CD4-positive, alpha-beta memory T cell (primary cell): ENCODE results near the gene CPE. TPM values are rescaled to one million over a fixed set of nuclear protein-coding genes. Genes with fewer than 3 reads are reported as not detected.

Experiments used
- CTCF ChIA-PET: fragments of 350-600 bp; sonication (Branson Sonifier 250); formaldehyde crosslinking; loops from one replicate; lab custom pipeline; 2021; ENCODE audit warnings: inconsistent platforms; ENCODE audit not compliant: partially characterized antibody; lab: Charles Lee
- POLR2A ChIA-PET: fragments of 350-600 bp; sonication (Branson Sonifier 250); formaldehyde crosslinking; loops from one replicate; lab custom pipeline; 2021; ENCODE audit not compliant: partially characterized antibody; lab: Charles Lee
- DNase-seq, 5 donors: peaks; one replicate each; pipeline versions ENCODE4 v3.0.0 to v3.0.0-alpha.2; 2020 to 2022; ENCODE audit warnings: mixed read lengths in 1 of 5
- H3K27ac ChIP-seq: one replicate; pipeline ENCODE4 v1.7.0; 2013; ENCODE audit warnings: low read depth, low read length
- H3K27me3 ChIP-seq: 2 replicates; pipeline ENCODE4 v1.7.0; 2013; ENCODE audit warnings: mild to moderate bottlenecking, low read length, moderate library complexity; ENCODE audit not compliant: insufficient read depth
- H3K36me3 ChIP-seq: 2 replicates; pipeline ENCODE4 v1.7.0; 2013; ENCODE audit warnings: mild to moderate bottlenecking, low read length, moderate library complexity; ENCODE audit not compliant: insufficient read depth
- H3K4me1 ChIP-seq: 2 replicates; pipeline ENCODE4 v1.7.0; 2013; ENCODE audit warnings: mild to moderate bottlenecking, low read length, moderate library complexity; ENCODE audit not compliant: insufficient read depth
- H3K4me3 ChIP-seq, 2 donors: one replicate each; pipeline ENCODE4 v1.7.0; 2013; ENCODE audit warnings: low read length in 2 of 2, mild to moderate bottlenecking in 1 of 2
- H3K9me3 ChIP-seq, 2 donors: one replicate each; pipeline ENCODE4 v1.7.0; 2013; ENCODE audit warnings: low read length in 2 of 2, control low read depth in 1 of 2; ENCODE audit not compliant: control insufficient read depth in 1 of 2
- H3K27ac Mint-ChIP-seq, 7 donors: one replicate each; pipeline ENCODE4 v1.8.0; 2020 to 2021; ENCODE audit warnings: mixed read lengths in 7 of 7, mild to moderate bottlenecking in 6 of 7, inconsistent platforms in 3 of 7, moderate library complexity in 3 of 7
- H3K27me3 Mint-ChIP-seq, 2 donors: one replicate each; pipeline ENCODE4 v1.8.0; 2020 to 2021; ENCODE audit warnings: mixed read lengths in 2 of 2
- H3K36me3 Mint-ChIP-seq, 2 donors: one replicate each; pipeline ENCODE4 v1.8.0; 2020 to 2021; ENCODE audit warnings: mixed read lengths in 2 of 2, inconsistent platforms in 1 of 2, mild to moderate bottlenecking in 1 of 2
- H3K4me1 Mint-ChIP-seq, 4 donors: one replicate each; pipeline ENCODE4 v1.8.0; 2020 to 2021; ENCODE audit warnings: mixed read lengths in 4 of 4, mild to moderate bottlenecking in 1 of 4
- H3K4me3 Mint-ChIP-seq, 8 donors: one replicate each; pipeline ENCODE4 v1.8.0; 2020 to 2021; ENCODE audit warnings: mixed read lengths in 8 of 8, mild to moderate bottlenecking in 7 of 8, moderate library complexity in 6 of 8, inconsistent platforms in 3 of 8
- H3K9me3 Mint-ChIP-seq, 8 donors: one replicate each; pipeline ENCODE4 v1.8.0; 2020 to 2021; ENCODE audit warnings: mixed read lengths in 8 of 8, mild to moderate bottlenecking in 5 of 8, inconsistent platforms in 3 of 8, moderate library complexity in 1 of 8
- intact Hi-C: fragments of 100-400 bp; cut with micrococcal nuclease; formaldehyde crosslinking; loops from one replicate; pipeline ENCODE4 v1.15.1; 2023
- polyA plus RNA-seq, 2 donors: library from polyadenylated mRNA; unstranded; fragments of 300-500 nt; fragmentation: Illumina TruSeq; gene quantifications; one replicate each; pipeline ENCODE4 v1.2.3, GENCODE V29; 2021
- total RNA-seq, 2 experiments: library from RNA; stranded (reverse); gene quantifications; one replicate each; pipeline ENCODE4 v1.2.3, GENCODE V29; 2021

The CPE gene
- total and polyA plus RNA-seq, 4 experiments from 2014 or later = not detected

- no peaks in the 10 kb centered on the region for H3K36me3 Mint-ChIP-seq
- no peak for DNase-seq
- intact Hi-C loops = no loop called here
- peaks cover 0 to 1% (median 0%) of the 10 kb centered on the region in 4 donors for H3K4me1 Mint-ChIP-seq
- ChIA-PET CTCF (no interaction called here), POLR2A (no interaction called here)
- no peak overlapping the region for H3K4me3 Mint-ChIP-seq
- Histone ChIP-seq H3K4me1 (no peaks in the 10 kb centered on the region), H3K4me3 (no peak overlapping the region), H3K9me3 (no peaks in the 10 kb centered on the region), H3K27me3 (no peaks in the 10 kb centered on the region), H3K36me3 (no peaks in the 10 kb centered on the region), H3K27ac (no peak overlapping the region)
- H3K27me3 Mint-ChIP-seq = peaks cover 1 to 7% of the 10 kb centered on the region in 2 donors
- H3K9me3 Mint-ChIP-seq = no peaks in the 10 kb centered on the region
- no peak overlapping the region for H3K27ac Mint-ChIP-seq
Measured at GRCh38 chr4:165505958-165506837, 127.4 kb downstream of the CPE start.

- no peak for DNase-seq
- H3K36me3 Mint-ChIP-seq = no peaks in the 10 kb centered on the region
- H3K27me3 Mint-ChIP-seq = peaks cover 0 to 7% of the 10 kb centered on the region in 2 donors
- intact Hi-C loops = no loop called here
- H3K4me1 ChIP-seq = no peaks in the 10 kb centered on the region
- no peaks in the 10 kb centered on the region for H3K9me3 Mint-ChIP-seq
- no peak overlapping the region for H3K4me3 ChIP-seq
- no peak overlapping the region for H3K27ac ChIP-seq
- ChIA-PET POLR2A (no interaction called here), CTCF (interaction anchor here (0.8 kb wide), 1 partner anchor 13 kb away, joined by 3 read pairs; no protein-coding TSS in a partner anchor)
- no peak overlapping the region for H3K4me3 Mint-ChIP-seq
- H3K27ac Mint-ChIP-seq = no peak overlapping the region
- no peaks in the 10 kb centered on the region for H3K36me3 ChIP-seq
- H3K9me3 ChIP-seq = no peaks in the 10 kb centered on the region
- H3K27me3 ChIP-seq = no peaks in the 10 kb centered on the region
- peaks cover 0 to 1% (median 0%) of the 10 kb centered on the region in 4 donors for H3K4me1 Mint-ChIP-seq
Measured at GRCh38 chr4:165506849-165507248, 128.0 kb downstream of the CPE start.

DNA sequence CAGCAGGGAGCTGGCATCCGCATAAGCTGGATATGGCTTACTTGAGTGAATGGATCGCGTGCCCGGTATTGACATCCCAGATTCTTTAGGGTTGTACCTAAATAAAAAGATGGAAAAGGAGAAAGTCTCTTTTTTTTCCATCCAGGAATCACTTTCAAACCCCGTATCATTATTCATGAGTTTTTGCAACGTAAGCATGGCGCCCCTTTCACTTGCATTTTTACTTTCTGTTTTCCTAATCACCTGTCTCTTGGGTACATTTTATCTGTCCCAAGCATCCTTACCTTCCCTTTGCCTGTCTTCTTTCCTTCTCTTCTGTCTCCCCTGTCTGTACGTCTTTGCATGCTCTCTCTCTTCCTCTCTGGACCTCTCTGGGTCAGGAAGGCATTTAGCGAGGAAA, 128.6 kb downstream of the CPE start:
- H3K4me3 Mint-ChIP-seq = no peak overlapping the region
- CTCF ChIA-PET = interaction anchor here (0.8 kb wide), 1 partner anchor 14 kb away, joined by 3 read pairs; no protein-coding TSS in a partner anchor
- no peaks in the 10 kb centered on the region for H3K36me3 ChIP-seq
- no peaks in the 10 kb centered on the region for H3K27me3 ChIP-seq
- no peak for DNase-seq
- peaks cover 0 to 7% of the 10 kb centered on the region in 2 donors for H3K27me3 Mint-ChIP-seq
- peaks cover 0 to 1% (median 0%) of the 10 kb centered on the region in 4 donors for H3K4me1 Mint-ChIP-seq
- POLR2A ChIA-PET = no interaction called here
- no peak overlapping the region for H3K27ac ChIP-seq
- H3K9me3 ChIP-seq = no peaks in the 10 kb centered on the region
- H3K27ac Mint-ChIP-seq = no peak overlapping the region
- H3K9me3 Mint-ChIP-seq = no peaks in the 10 kb centered on the region
- no peaks in the 10 kb centered on the region for H3K4me1 ChIP-seq
- intact Hi-C loops = no loop called here
- H3K4me3 ChIP-seq = no peak overlapping the region
- H3K36me3 Mint-ChIP-seq = no peaks in the 10 kb centered on the region

- intact Hi-C loops = no loop called here
- Histone ChIP-seq H3K27me3 (no peaks in the 10 kb centered on the region), H3K36me3 (no peaks in the 10 kb centered on the region), H3K4me1 (no peaks in the 10 kb centered on the region), H3K9me3 (no peaks in the 10 kb centered on the region), H3K27ac (no peak overlapping the region), H3K4me3 (no peak overlapping the region)
- Mint-ChIP-seq H3K9me3 (no peaks in the 10 kb centered on the region), H3K27ac (no peak overlapping the region), H3K4me1 (peaks cover 0 to 1% (median 0%) of the 10 kb centered on the region in 4 donors), H3K36me3 (no peaks in the 10 kb centered on the region), H3K4me3 (no peak overlapping the region), H3K27me3 (peaks cover 0 to 10% of the 10 kb centered on the region in 2 donors)
- POLR2A ChIA-PET = no interaction called here
- no peak for DNase-seq
- CTCF ChIA-PET = no interaction called here
Measured at GRCh38 chr4:165508372-165509120, 129.7 kb downstream of the CPE start.

DNA sequence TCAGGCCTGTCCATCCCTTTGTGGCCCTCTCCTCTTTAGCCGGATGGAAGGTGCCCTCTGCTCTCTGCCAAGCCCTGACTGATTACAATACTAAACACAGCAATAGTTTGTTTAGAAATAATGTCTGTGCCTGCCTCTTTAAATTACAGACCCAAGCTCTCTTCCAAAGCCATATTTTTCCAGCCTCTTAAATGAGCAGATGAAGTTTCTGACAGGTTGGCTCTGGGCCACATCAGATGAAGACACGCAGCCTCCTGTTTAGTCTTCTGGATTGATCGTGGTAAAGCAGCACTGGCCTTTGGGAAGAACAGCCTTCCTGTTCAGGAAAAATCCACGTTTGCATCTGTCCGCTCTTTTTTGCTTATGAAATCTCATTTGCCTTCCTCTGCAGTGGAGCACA, 133.6 kb downstream of the CPE start:
- no peaks in the 10 kb centered on the region for H3K4me1 ChIP-seq
- no peaks in the 10 kb centered on the region for H3K27me3 ChIP-seq
- Mint-ChIP-seq H3K27ac (no peak overlapping the region), H3K9me3 (no peaks in the 10 kb centered on the region), H3K27me3 (peaks cover 2 to 14% of the 10 kb centered on the region in 2 donors), H3K36me3 (no peaks in the 10 kb centered on the region), H3K4me3 (no peak overlapping the region), H3K4me1 (peaks cover 0 to 1% (median 0%) of the 10 kb centered on the region in 4 donors)
- intact Hi-C loops = no loop called here
- H3K9me3 ChIP-seq = no peaks in the 10 kb centered on the region
- H3K27ac ChIP-seq = no peak overlapping the region
- no peak overlapping the region for H3K4me3 ChIP-seq
- DNase-seq = no peak
- POLR2A ChIA-PET = no interaction called here
- CTCF ChIA-PET = interaction anchor here (1.0 kb wide), 1 partner anchor 19 kb away, joined by 5 read pairs; no protein-coding TSS in a partner anchor
- H3K36me3 ChIP-seq = no peaks in the 10 kb centered on the region

GRCh38 chr4:165514739-165515138, 135.9 kb downstream of the CPE start:
- Histone ChIP-seq H3K27ac (no peak overlapping the region), H3K4me3 (no peak overlapping the region), H3K36me3 (no peaks in the 10 kb centered on the region), H3K4me1 (no peaks in the 10 kb centered on the region), H3K9me3 (no peaks in the 10 kb centered on the region), H3K27me3 (no peaks in the 10 kb centered on the region)
- Mint-ChIP-seq H3K36me3 (no peaks in the 10 kb centered on the region), H3K27me3 (peaks cover 2 to 12% of the 10 kb centered on the region in 2 donors), H3K27ac (no peak overlapping the region), H3K4me1 (no peaks in the 10 kb centered on the region), H3K4me3 (no peak overlapping the region), H3K9me3 (no peaks in the 10 kb centered on the region)
- CTCF ChIA-PET = no interaction called here
- POLR2A ChIA-PET = no interaction called here
- intact Hi-C loops = no loop called here
- no peak for DNase-seq

DNA sequence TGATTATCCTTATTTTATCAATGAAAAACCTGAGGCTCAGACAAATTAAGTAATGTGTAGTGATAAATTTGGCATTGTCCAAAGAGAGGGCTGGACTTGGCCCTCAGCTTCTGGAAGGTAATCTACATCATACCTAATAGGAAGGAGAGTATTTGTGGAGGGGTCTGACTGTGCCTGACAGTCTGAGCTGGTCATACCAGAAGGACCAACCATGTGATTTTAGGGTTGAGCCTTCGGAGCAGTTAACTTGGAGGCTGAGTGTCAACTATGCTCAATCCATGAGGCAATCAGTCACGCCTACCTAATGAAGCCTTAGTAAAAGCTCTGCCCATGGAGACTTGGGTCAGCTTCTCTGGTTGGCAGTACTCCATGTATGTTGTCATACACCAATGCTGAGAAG, 136.4 kb downstream of the CPE start:
- H3K27me3 ChIP-seq = no peaks in the 10 kb centered on the region
- no peak overlapping the region for H3K27ac ChIP-seq
- H3K4me3 ChIP-seq = no peak overlapping the region
- no peaks in the 10 kb centered on the region for H3K36me3 ChIP-seq
- Mint-ChIP-seq H3K36me3 (no peaks in the 10 kb centered on the region), H3K9me3 (no peaks in the 10 kb centered on the region), H3K4me3 (no peak overlapping the region), H3K27ac (no peak overlapping the region), H3K27me3 (peaks cover 2 to 12% of the 10 kb centered on the region in 2 donors), H3K4me1 (no peaks in the 10 kb centered on the region)
- DNase-seq = no peak
- no peaks in the 10 kb centered on the region for H3K4me1 ChIP-seq
- ChIA-PET CTCF (interaction anchor here (1.2 kb wide), 1 partner anchor 27 kb away, joined by 3 read pairs; no protein-coding TSS in a partner anchor), POLR2A (no interaction called here)
- no peaks in the 10 kb centered on the region for H3K9me3 ChIP-seq
- intact Hi-C loops = no loop called here
